ENCODE results near the gene MTIF2. TPM values are rescaled to one million over a fixed set of nuclear protein-coding genes. Genes with fewer than 3 reads are reported as not detected.

Gene MTIF2
- total RNA-seq, 1 experiment from 2014 or later = 49.6 TPM

GRCh38 chr2:55301277-55301676 lies 32.2 kb upstream of the MTIF2 start:
- Histone ChIP-seq H3K4me2 (ENCODE audit: low read length) (no peak overlapping the region), H4K20me1 (ENCODE audit: low read length) (no peaks in the 10 kb centered on the region), H3F3A (ENCODE audit: low read length, unreplicated experiment) (no peaks in the 10 kb centered on the region), H3K79me2 (ENCODE audit: low read length) (no peaks in the 10 kb centered on the region), H3K27ac (ENCODE audit: low read length) (no peak overlapping the region), H3K4me3 (ENCODE audit: low read length) (no peak overlapping the region), H3K9me2 (replicated peaks; ENCODE audit: low read length) (no peaks in the 10 kb centered on the region), H3K9me3 (ENCODE audit: low read length) (no peaks in the 10 kb centered on the region), H3K4me1 (ENCODE audit: insufficient read depth, low read length) (no peaks in the 10 kb centered on the region), H3K9ac (ENCODE audit: low read length) (no peak overlapping the region), H3K36me3 (ENCODE audit: low read depth, low read length) (no peaks in the 10 kb centered on the region), H2AFZ (ENCODE audit: low read length) (no peak overlapping the region), H3K27me3 (ENCODE audit: low read length) (no peaks in the 10 kb centered on the region)
- intact Hi-C loops (cut with micrococcal nuclease) = no loop called here
- ATAC-seq (no peak), DNase-seq (no peak)
- ChIA-PET CTCF (no interaction called here), POLR2A (ENCODE audit: unreplicated experiment) (no interaction called here)
- TF ChIP-seq, protein P1, sequence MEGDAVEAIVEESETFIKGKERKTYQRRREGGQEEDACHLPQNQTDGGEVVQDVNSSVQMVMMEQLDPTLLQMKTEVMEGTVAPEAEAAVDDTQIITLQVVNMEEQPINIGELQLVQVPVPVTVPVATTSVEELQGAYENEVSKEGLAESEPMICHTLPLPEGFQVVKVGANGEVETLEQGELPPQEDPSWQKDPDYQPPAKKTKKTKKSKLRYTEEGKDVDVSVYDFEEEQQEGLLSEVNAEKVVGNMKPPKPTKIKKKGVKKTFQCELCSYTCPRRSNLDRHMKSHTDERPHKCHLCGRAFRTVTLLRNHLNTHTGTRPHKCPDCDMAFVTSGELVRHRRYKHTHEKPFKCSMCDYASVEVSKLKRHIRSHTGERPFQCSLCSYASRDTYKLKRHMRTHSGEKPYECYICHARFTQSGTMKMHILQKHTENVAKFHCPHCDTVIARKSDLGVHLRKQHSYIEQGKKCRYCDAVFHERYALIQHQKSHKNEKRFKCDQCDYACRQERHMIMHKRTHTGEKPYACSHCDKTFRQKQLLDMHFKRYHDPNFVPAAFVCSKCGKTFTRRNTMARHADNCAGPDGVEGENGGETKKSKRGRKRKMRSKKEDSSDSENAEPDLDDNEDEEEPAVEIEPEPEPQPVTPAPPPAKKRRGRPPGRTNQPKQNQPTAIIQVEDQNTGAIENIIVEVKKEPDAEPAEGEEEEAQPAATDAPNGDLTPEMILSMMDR (conservative IDR thresholded peaks at IDR 0.05; ENCODE audit: low read depth, low read length) = no peak
- no peak for TF ChIP-seq EZH2phosphoT487 (IDR thresholded peaks at IDR 0.05; ENCODE audit: borderline replicate concordance, low read length)
- TF ChIP-seq EZH2 (IDR thresholded peaks at IDR 0.05; ENCODE audit: low read length, unreplicated experiment) = no peak
- no TSS peak for BruUV-seq (replicated peaks)

- CTCF ChIA-PET = no interaction called here
- no TSS peak for BruUV-seq (replicated peaks)
- no peak overlapping the region for H3K4me2 ChIP-seq (ENCODE audit: low read length)
- peaks cover 4% of the 10 kb centered on the region; the same call in 1 of the 2 replicates for H3K36me3 ChIP-seq (ENCODE audit: low read depth, low read length)
- no peak overlapping the region for H3K9ac ChIP-seq (ENCODE audit: low read length)
- H3K79me2 ChIP-seq (ENCODE audit: low read length) = no peaks in the 10 kb centered on the region
- H4K20me1 ChIP-seq (ENCODE audit: low read length) = no peaks in the 10 kb centered on the region
- no peaks in the 10 kb centered on the region for H3K27me3 ChIP-seq (ENCODE audit: low read length)
- no peaks in the 10 kb centered on the region for H3F3A ChIP-seq (ENCODE audit: low read length, unreplicated experiment)
- DNase-seq (no peak), ATAC-seq (no peak)
- no peak overlapping the region for H2AFZ ChIP-seq (ENCODE audit: low read length)
- TF ChIP-seq EZH2 (IDR thresholded peaks at IDR 0.05; ENCODE audit: low read length, unreplicated experiment) = no peak
- no peaks in the 10 kb centered on the region for H3K9me3 ChIP-seq (ENCODE audit: low read length)
- no peak overlapping the region for H3K27ac ChIP-seq (ENCODE audit: low read length)
- H3K4me3 ChIP-seq (ENCODE audit: low read length) = no peak overlapping the region
- no peaks in the 10 kb centered on the region for H3K4me1 ChIP-seq (ENCODE audit: insufficient read depth, low read length)
- POLR2A ChIA-PET (ENCODE audit: unreplicated experiment) = interaction anchor here (0.6 kb wide), 1 partner anchor 65 kb away, joined by 4 read pairs; no protein-coding TSS in a partner anchor
- H3K9me2 ChIP-seq (replicated peaks; ENCODE audit: low read length) = no peaks in the 10 kb centered on the region
- intact Hi-C loops (cut with micrococcal nuclease) = no loop called here
Observed at GRCh38 chr2:55296393-55296792, 27.4 kb upstream of the MTIF2 start.

GRCh38 chr2:55283083-55283482 lies 14.1 kb upstream of the MTIF2 start:
- Histone ChIP-seq H2AFZ (ENCODE audit: low read length) (no peak overlapping the region), H3K9me3 (ENCODE audit: low read length) (no peaks in the 10 kb centered on the region), H4K20me1 (ENCODE audit: low read length) (no peaks in the 10 kb centered on the region), H3K36me3 (ENCODE audit: low read depth, low read length) (no peaks in the 10 kb centered on the region), H3K4me3 (ENCODE audit: low read length) (peak overlapping the region; percentile 84; the same call in 1 of the 2 replicates), H3F3A (ENCODE audit: low read length, unreplicated experiment) (no peaks in the 10 kb centered on the region), H3K27ac (ENCODE audit: low read length) (no peak overlapping the region), H3K9me2 (replicated peaks; ENCODE audit: low read length) (no peaks in the 10 kb centered on the region), H3K79me2 (ENCODE audit: low read length) (peaks cover 13% of the 10 kb centered on the region), H3K9ac (ENCODE audit: low read length) (no peak overlapping the region; the same call in 1 of the 2 replicates), H3K4me1 (ENCODE audit: insufficient read depth, low read length) (peaks cover 17% of the 10 kb centered on the region), H3K27me3 (ENCODE audit: low read length) (no peaks in the 10 kb centered on the region), H3K4me2 (ENCODE audit: low read length) (peak overlapping the region; percentile 95)
- CTCF ChIA-PET = no interaction called here
- no peak for ATAC-seq
- intact Hi-C loops (cut with micrococcal nuclease) = loop anchor here (2.0 to 5.0 kb wide), 2 partner anchors 136 to 229 kb away; partner anchors contain the start of gene CCDC88A
- no TSS peak for BruUV-seq (replicated peaks)
- DNase-seq = no peak
- POLR2A ChIA-PET (ENCODE audit: unreplicated experiment) = no interaction called here
- TF ChIP-seq, protein P1 (conservative IDR thresholded peaks at IDR 0.05; ENCODE audit: low read depth, low read length) = no peak
- TF ChIP-seq EZH2phosphoT487 (IDR thresholded peaks at IDR 0.05; ENCODE audit: borderline replicate concordance, low read length) = no peak
- TF ChIP-seq EZH2 (IDR thresholded peaks at IDR 0.05; ENCODE audit: low read length, unreplicated experiment) = no peak
